Testis (tissue), 2 donors: Measurements from ENCODE around the gene TIAM1.

Experiments used
- CTCF ChIP-seq, 3 experiments: fragments of 450-650 bp in 2 of 3; fragments of 200-600 bp in 1 of 3; sonication (generic) in 1 of 3; IDR thresholded peaks; one replicate each; pipeline ENCODE4 v1.5.1; 2016 to 2019; ENCODE audit warnings: antibody characterized with exemption in 3 of 3, mild to moderate bottlenecking in 2 of 3, moderate library complexity in 1 of 3
- POLR2A ChIP-seq: fragments of 450-650 bp; IDR thresholded peaks from one replicate; pipeline ENCODE4 v1.6.1; 2017; ENCODE audit warnings: antibody characterized with exemption, mild to moderate bottlenecking, moderate library complexity

DNA sequence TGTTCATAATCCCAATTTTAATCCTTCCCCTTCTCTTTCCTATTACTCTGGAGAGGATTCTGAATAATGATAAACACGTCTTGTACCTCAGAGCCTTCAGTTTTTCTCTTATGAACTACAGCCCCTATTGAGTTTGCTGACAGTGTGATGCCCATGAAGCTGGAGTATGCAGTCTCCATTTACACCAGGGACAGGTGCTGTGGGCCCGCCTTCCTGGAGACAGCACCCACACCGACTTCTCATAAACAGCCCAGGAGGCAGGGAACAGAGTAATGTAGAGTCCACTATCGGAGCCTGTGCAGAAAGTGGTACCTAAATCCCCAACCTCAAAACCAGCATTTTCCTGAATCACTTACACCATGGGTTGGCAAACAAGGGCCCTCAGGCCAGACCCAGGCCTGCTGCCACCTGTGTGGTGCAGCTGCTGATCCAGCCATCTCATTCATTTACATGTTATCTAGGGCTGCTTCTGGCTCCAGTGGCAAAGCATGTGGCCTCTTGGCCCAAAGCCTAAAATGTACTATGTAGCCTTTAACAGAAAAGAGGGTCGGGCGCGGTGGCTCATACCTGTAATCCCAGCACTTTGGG lies 210.7 kb downstream of the TIAM1 start:
- TF ChIP-seq CTCF (IDR thresholded peaks at IDR 0.05) (no peak), POLR2A (no peak)
